ENCODE measurements around the gene TMED9. TPM values are rescaled to one million over a fixed set of nuclear protein-coding genes. Genes with fewer than 3 reads are reported as not detected.

TMED9 gene
- total RNA-seq, 1 donor from 2014 or later, result 271 TPM

GRCh38 chr5:177601577-177602457, 9.8 kb downstream of the TMED9 start:
- peaks cover 13% of the 10 kb centered on the region for H3K4me1 Mint-ChIP-seq (ENCODE audit: unreplicated experiment)
- no peaks in the 10 kb centered on the region for H3K9me3 Mint-ChIP-seq (ENCODE audit: unreplicated experiment)
- no peak overlapping the region for H3K27ac Mint-ChIP-seq (ENCODE audit: unreplicated experiment)
- peak overlapping the region; percentile 51 for H3K4me3 Mint-ChIP-seq (ENCODE audit: unreplicated experiment)
- TF ChIP-seq, protein P1, sequence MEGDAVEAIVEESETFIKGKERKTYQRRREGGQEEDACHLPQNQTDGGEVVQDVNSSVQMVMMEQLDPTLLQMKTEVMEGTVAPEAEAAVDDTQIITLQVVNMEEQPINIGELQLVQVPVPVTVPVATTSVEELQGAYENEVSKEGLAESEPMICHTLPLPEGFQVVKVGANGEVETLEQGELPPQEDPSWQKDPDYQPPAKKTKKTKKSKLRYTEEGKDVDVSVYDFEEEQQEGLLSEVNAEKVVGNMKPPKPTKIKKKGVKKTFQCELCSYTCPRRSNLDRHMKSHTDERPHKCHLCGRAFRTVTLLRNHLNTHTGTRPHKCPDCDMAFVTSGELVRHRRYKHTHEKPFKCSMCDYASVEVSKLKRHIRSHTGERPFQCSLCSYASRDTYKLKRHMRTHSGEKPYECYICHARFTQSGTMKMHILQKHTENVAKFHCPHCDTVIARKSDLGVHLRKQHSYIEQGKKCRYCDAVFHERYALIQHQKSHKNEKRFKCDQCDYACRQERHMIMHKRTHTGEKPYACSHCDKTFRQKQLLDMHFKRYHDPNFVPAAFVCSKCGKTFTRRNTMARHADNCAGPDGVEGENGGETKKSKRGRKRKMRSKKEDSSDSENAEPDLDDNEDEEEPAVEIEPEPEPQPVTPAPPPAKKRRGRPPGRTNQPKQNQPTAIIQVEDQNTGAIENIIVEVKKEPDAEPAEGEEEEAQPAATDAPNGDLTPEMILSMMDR (IDR thresholded peaks at IDR 0.05; ENCODE audit: unreplicated experiment), result no peak
- no peak for DNase-seq (ENCODE audit: low spot score)
- peaks cover 29% of the 10 kb centered on the region for H3K36me3 Mint-ChIP-seq (ENCODE audit: low read depth, unreplicated experiment)
- H3K27me3 Mint-ChIP-seq (ENCODE audit: unreplicated experiment), result peaks cover 8% of the 10 kb centered on the region

DNA sequence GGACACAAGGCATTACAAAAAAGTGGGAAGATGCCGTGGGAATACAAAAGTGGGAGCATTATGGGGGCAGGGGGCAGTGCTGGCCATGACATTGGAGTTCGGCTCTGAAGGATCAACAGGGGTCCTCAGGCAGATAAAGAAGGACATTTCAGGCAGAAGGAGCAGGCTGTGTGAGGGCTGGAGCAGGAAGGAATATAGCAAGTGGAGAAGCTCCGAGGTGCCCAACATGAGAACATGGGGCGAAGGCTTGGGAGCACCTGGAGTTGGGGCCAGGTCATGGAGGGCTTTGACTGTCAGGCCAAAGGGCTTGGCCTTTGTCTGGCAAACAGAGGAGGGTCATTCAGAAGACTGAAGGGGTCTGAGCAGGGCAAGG, 10.4 kb downstream of the TMED9 start:
- no peak overlapping the region for H3K27ac Mint-ChIP-seq (ENCODE audit: unreplicated experiment)
- TF ChIP-seq, protein P1 (IDR thresholded peaks at IDR 0.05; ENCODE audit: unreplicated experiment), result no peak

GRCh38 chr5:177603631-177604030, 11.6 kb downstream of the TMED9 start:
- peaks cover 29% of the 10 kb centered on the region for H3K36me3 Mint-ChIP-seq (ENCODE audit: low read depth, unreplicated experiment)
- TF ChIP-seq, protein P1 (IDR thresholded peaks at IDR 0.05; ENCODE audit: unreplicated experiment), result no peak
- H3K4me3 Mint-ChIP-seq (ENCODE audit: unreplicated experiment), result peak overlapping the region; percentile 45
- no peak overlapping the region for H3K27ac Mint-ChIP-seq (ENCODE audit: unreplicated experiment)
- DNase-seq (ENCODE audit: low spot score), result no peak
- peaks cover 14% of the 10 kb centered on the region for H3K4me1 Mint-ChIP-seq (ENCODE audit: unreplicated experiment)
- peaks cover 8% of the 10 kb centered on the region for H3K27me3 Mint-ChIP-seq (ENCODE audit: unreplicated experiment)
- H3K9me3 Mint-ChIP-seq (ENCODE audit: unreplicated experiment), result no peaks in the 10 kb centered on the region

More for the DNA sequence above, 10.4 kb downstream of the TMED9 start:
- Mint-ChIP-seq H3K4me1 (ENCODE audit: unreplicated experiment) (peaks cover 15% of the 10 kb centered on the region), H3K27me3 (ENCODE audit: unreplicated experiment) (peaks cover 8% of the 10 kb centered on the region), H3K36me3 (ENCODE audit: low read depth, unreplicated experiment) (peaks cover 29% of the 10 kb centered on the region), H3K9me3 (ENCODE audit: unreplicated experiment) (no peaks in the 10 kb centered on the region), H3K4me3 (ENCODE audit: unreplicated experiment) (peak overlapping the region; percentile 62)
- DNase-seq (ENCODE audit: low spot score), result no peak

GRCh38 chr5:177604116-177604521, 12.1 kb downstream of the TMED9 start:
- Mint-ChIP-seq H3K36me3 (ENCODE audit: low read depth, unreplicated experiment) (peaks cover 29% of the 10 kb centered on the region), H3K4me3 (ENCODE audit: unreplicated experiment) (no peak overlapping the region), H3K27ac (ENCODE audit: unreplicated experiment) (no peak overlapping the region), H3K4me1 (ENCODE audit: unreplicated experiment) (peaks cover 13% of the 10 kb centered on the region), H3K27me3 (ENCODE audit: unreplicated experiment) (peaks cover 8% of the 10 kb centered on the region), H3K9me3 (ENCODE audit: unreplicated experiment) (no peaks in the 10 kb centered on the region)
- no peak for DNase-seq (ENCODE audit: low spot score)
- TF ChIP-seq, protein P1 (IDR thresholded peaks at IDR 0.05; ENCODE audit: unreplicated experiment), result no peak

GRCh38 chr5:177604656-177605055, 12.7 kb downstream of the TMED9 start:
- no peak for DNase-seq (ENCODE audit: low spot score)
- Mint-ChIP-seq H3K27ac (ENCODE audit: unreplicated experiment) (no peak overlapping the region), H3K4me1 (ENCODE audit: unreplicated experiment) (peaks cover 13% of the 10 kb centered on the region), H3K4me3 (ENCODE audit: unreplicated experiment) (no peak overlapping the region), H3K27me3 (ENCODE audit: unreplicated experiment) (peaks cover 8% of the 10 kb centered on the region), H3K9me3 (ENCODE audit: unreplicated experiment) (no peaks in the 10 kb centered on the region), H3K36me3 (ENCODE audit: low read depth, unreplicated experiment) (peaks cover 29% of the 10 kb centered on the region)
- TF ChIP-seq, protein P1 (IDR thresholded peaks at IDR 0.05; ENCODE audit: unreplicated experiment), result no peak
